Measurements from ENCODE around the gene WNT8B.

GRCh38 chr10:100487529-100487928 lies 24.7 kb downstream of the WNT8B start:
- no peak for TF ChIP-seq CTCF (IDR thresholded peaks at IDR 0.05)
- TF ChIP-seq POLR2A (IDR thresholded peaks at IDR 0.05): no peak
